Karpas-422 (cell line): ENCODE data around the gene EML6. TPM values are rescaled to one million over a fixed set of nuclear protein-coding genes. Genes with fewer than 3 reads are reported as not detected.
"Not testable (repeated sequence)": the region's sequence is repeated elsewhere in the genome, so short reads cannot be mapped to it uniquely, and the experiment has no call there.

Experiments
- DNase-seq: peaks from one replicate; pipeline ENCODE4 v3.0.0-alpha.2; 2015
- H2AFZ ChIP-seq: fragments of 200-600 bp; sonication (generic); 2 replicates; pipeline ENCODE4 v1.6.1; 2014; ENCODE audit warnings: antibody characterized with exemption, low read length, mixed read lengths
- H3K27ac ChIP-seq: fragments of 200-600 bp; sonication (generic); 2 replicates; pipeline ENCODE4 v1.5.1; 2014; ENCODE audit warnings: mild to moderate bottlenecking, low read length, moderate library complexity
- H3K27me3 ChIP-seq: fragments of 200-600 bp; sonication (generic); 2 replicates; pipeline ENCODE4 v1.6.1; 2014; ENCODE audit warnings: low read length, mixed read lengths
- H3K36me3 ChIP-seq: fragments of 200-600 bp; sonication (generic); 2 replicates; pipeline ENCODE4 v1.6.1; 2014; ENCODE audit warnings: low read length, mixed read lengths; ENCODE audit not compliant: insufficient read depth
- H3K4me1 ChIP-seq: fragments of 200-600 bp; sonication (generic); 2 replicates; pipeline ENCODE4 v1.6.1; 2014; ENCODE audit warnings: mild to moderate bottlenecking, low read length, mixed read lengths
- H3K4me2 ChIP-seq: fragments of 200-600 bp; sonication (generic); 2 replicates; pipeline ENCODE4 v1.6.1; 2014; ENCODE audit warnings: low read length, low read depth, mild to moderate bottlenecking; ENCODE audit not compliant: poor library complexity, severe bottlenecking
- H3K4me3 ChIP-seq: fragments of 200-600 bp; sonication (generic); 2 replicates; pipeline ENCODE4 v1.5.1; 2014; ENCODE audit warnings: mild to moderate bottlenecking, antibody characterized with exemption, low read length, mixed read lengths
- H3K79me2 ChIP-seq: fragments of 200-600 bp; sonication (generic); 2 replicates; pipeline ENCODE4 v1.6.1; 2014; ENCODE audit warnings: mild to moderate bottlenecking, low read length, mixed read lengths
- H3K9ac ChIP-seq: fragments of 200-600 bp; sonication (generic); 2 replicates; pipeline ENCODE4 v1.6.0; 2014; ENCODE audit warnings: low read length
- H3K9me2 ChIP-seq: fragments of 200-600 bp; sonication (generic), shearing (Covaris generic); replicated peaks from 2 replicates; pipeline ENCODE4 v1.6.0; 2014; ENCODE audit warnings: mild to moderate bottlenecking, low read length, moderate library complexity; ENCODE audit not compliant: insufficient read depth
- H3K9me3 ChIP-seq: fragments of 300-700, 200-600 bp; sonication (generic); 2 replicates; pipeline ENCODE4 v1.6.1; 2014; ENCODE audit warnings: low read length, mixed read lengths
- H4K20me1 ChIP-seq: fragments of 200-600 bp; sonication (generic); 2 replicates; pipeline ENCODE4 v1.6.1; 2014; ENCODE audit warnings: mild to moderate bottlenecking, antibody characterized with exemption, low read length, low read depth; ENCODE audit not compliant: insufficient read depth
- total RNA-seq: library from RNA; depleted of rRNA; stranded (reverse); fragments of >200 nt; shearing (Covaris generic); gene quantifications from 2 replicates; pipeline ENCODE4 v1.2.3, GENCODE V29; 2014; ENCODE audit warnings: low replicate concordance

Gene EML6
- total RNA-seq, 1 experiment from 2014 or later, result 187 TPM

DNA sequence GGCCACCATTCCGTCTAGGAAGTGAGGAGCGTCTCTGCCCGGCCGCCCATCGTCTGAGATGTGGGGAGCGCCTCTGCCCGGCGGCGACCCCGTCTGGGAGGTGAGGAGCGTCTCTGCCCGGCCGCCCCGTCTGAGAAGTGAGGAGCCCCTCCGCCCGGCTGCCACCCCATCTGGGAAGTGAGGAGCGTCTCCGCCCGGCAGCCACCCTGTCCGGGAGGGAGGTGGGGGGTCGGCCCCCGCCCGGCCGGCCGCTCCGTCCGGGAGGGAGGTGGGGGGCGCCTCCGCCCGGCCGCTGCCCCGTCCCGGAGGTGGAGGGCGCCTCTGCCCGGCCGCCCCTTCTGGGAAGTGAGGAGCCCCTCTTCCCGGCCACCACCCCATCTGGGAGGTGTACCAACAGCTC is 24.5 kb upstream of the EML6 start:
- not testable (repeated sequence) for H3K27ac ChIP-seq, H3K36me3 ChIP-seq, H3K4me2 ChIP-seq, H2AFZ ChIP-seq, H3K9me3 ChIP-seq, DNase-seq, H3K27me3 ChIP-seq, H4K20me1 ChIP-seq, H3K4me3 ChIP-seq, H3K9ac ChIP-seq, H3K79me2 ChIP-seq, H3K9me2 ChIP-seq, H3K4me1 ChIP-seq

DNA sequence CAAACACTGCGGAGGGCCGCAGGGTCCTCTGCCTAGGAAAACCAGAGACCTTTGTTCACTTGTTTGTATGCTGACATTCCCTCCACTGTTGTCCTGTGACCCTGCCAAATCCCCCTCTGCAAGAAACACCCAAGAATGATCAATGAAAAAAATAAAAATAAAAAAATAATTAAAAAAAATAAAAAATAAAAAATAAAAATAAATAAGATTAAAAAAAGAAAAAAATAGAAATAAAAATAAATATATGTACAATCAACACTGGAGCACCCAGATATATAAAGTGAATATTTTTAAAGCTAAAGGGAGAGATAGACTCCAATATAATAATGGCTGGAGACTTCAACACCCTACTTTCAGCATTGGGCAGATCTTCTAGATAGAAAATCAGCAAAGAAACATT is 23.8 kb upstream of the EML6 start:
- Histone ChIP-seq H3K4me3 (no peak overlapping the region), H4K20me1 (no peaks in the 10 kb centered on the region), H3K27me3 (no peaks in the 10 kb centered on the region), H3K27ac (no peak overlapping the region), H2AFZ (no peak overlapping the region), H3K9me2 (no peaks in the 10 kb centered on the region), H3K36me3 (no peaks in the 10 kb centered on the region), H3K9me3 (no peaks in the 10 kb centered on the region), H3K4me2 (no peak overlapping the region), H3K79me2 (no peaks in the 10 kb centered on the region), H3K4me1 (peaks cover 11% of the 10 kb centered on the region), H3K9ac (no peak overlapping the region)
- no peak for DNase-seq

DNA sequence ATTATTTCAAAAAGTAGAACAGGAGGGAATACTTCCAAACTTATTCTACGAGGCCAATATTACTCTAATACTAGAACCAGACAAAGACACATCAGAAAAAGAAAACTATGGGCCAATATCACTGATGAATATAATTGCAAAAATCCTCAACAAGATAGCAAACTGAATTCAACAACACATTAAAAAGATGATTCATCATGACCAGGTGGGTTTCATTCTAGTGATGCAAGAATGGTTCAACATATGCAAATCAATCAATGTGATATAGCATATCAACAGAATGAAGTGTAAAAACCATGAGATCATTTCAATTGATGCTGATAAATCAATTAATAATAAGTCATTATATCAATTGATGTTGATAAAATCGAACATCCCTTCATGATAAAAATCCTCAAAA is 22.4 kb upstream of the EML6 start:
- no peaks in the 10 kb centered on the region for H3K27me3 ChIP-seq
- no peak overlapping the region; the same call in 1 of the 2 replicates for H2AFZ ChIP-seq
- H3K9ac ChIP-seq, result no peak overlapping the region
- H3K4me2 ChIP-seq, result no peak overlapping the region
- H4K20me1 ChIP-seq, result no peaks in the 10 kb centered on the region
- no peaks in the 10 kb centered on the region for H3K9me2 ChIP-seq
- no peak overlapping the region for H3K27ac ChIP-seq
- no peak for DNase-seq
- H3K4me3 ChIP-seq, result no peak overlapping the region
- peaks cover 15% of the 10 kb centered on the region for H3K4me1 ChIP-seq
- H3K36me3 ChIP-seq, result no peaks in the 10 kb centered on the region
- no peaks in the 10 kb centered on the region for H3K79me2 ChIP-seq
- no peaks in the 10 kb centered on the region for H3K9me3 ChIP-seq

DNA sequence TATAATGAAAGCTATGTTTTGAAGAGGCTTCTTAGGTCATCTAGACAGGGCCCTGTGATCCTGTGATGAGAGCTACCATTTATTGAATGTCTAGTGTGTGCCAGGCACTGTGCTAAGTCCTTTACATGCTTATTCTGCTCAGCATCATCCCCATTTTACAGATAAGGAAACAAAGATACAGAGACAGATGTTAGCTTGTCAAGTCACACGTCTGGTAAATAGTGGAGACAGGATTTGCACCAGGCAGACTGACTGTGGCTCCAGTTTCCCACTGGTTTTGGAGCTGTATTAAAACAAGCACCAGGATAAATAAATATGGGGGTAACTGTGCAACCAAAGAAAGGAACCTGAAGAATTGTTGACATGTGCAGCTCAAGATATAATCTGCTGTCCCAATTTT is 19.2 kb upstream of the EML6 start:
- H3K27ac ChIP-seq, result peak overlapping the region; percentile 35; the same call in 1 of the 2 replicates
- no peaks in the 10 kb centered on the region for H3K27me3 ChIP-seq
- H3K36me3 ChIP-seq, result no peaks in the 10 kb centered on the region
- no peaks in the 10 kb centered on the region for H3K79me2 ChIP-seq
- no peaks in the 10 kb centered on the region for H3K9me3 ChIP-seq
- no peak overlapping the region for H3K4me2 ChIP-seq
- no peaks in the 10 kb centered on the region for H4K20me1 ChIP-seq
- H3K4me1 ChIP-seq, result peaks cover 29% of the 10 kb centered on the region
- H3K9me2 ChIP-seq, result no peaks in the 10 kb centered on the region
- H3K9ac ChIP-seq, result no peak overlapping the region
- H2AFZ ChIP-seq, result peak overlapping the region; percentile 37; the same call in 1 of the 2 replicates
- H3K4me3 ChIP-seq, result no peak overlapping the region
- no peak for DNase-seq

DNA sequence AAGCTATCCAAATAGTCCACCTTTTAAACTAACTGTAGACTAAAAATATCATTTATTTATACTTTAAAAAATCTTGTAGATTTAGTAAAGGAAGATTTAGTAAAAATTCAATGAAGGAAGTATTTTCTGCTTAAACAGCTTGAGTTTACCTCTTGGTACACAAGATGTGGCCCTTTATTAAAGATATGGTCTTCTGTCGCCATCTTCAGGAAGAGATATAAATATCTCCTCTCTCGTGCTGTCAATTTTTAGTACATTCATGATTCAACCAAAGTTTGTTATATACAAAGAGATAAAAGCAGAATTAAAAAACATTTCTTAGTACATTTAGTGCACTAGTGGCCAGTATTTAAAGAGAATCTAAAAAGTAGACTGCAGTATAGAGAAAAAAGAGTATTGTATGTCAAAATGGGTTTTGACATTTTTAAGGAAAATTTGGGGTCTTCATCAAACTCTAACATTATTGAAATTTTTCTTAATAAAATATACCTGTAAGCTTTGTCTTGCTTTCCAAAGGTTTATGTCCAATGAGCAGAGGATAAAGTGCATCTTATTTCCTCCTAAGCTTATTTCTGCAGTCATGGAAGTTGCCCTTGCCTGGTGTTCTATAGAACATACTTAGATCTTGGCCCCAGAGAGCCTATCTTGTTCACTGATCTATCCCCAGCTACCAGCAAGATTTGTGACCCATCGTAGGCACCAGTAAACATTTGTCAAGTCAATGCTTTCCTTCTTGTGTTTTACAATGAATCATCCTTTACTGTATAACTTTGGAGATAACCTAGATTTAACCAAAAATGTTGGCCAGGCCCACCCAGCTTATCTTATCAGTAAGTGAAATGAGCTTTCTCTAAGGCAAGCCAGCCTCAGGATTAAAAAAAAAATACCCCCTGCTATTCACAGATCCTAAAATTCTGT is 18.5 kb upstream of the EML6 start:
- H3K9me3 ChIP-seq, result no peaks in the 10 kb centered on the region
- H2AFZ ChIP-seq, result peak overlapping the region; percentile 47; the same call in 1 of the 2 replicates

DNA sequence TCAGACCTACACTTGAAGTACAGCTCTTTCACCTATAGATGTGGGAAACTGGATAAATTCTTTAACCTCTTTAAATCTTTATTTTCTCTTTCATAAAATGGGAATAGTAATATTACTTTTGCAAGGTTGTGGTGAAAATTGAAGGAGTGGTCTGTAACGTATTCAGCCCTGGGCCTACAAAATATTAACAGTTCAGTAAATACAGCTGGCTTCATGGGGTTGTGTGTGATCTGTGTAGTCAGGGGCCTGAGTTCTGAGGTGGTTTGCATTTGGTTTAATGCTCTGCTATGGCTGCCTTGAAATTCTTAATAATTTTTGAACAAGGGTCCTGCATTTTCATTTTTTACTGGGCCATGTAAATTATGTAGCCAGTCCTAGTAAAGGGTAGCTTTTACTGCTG is 16.8 kb upstream of the EML6 start:
- Histone ChIP-seq H3K36me3 (no peaks in the 10 kb centered on the region), H3K9me2 (no peaks in the 10 kb centered on the region), H3K79me2 (no peaks in the 10 kb centered on the region), H2AFZ (no peak overlapping the region), H4K20me1 (no peaks in the 10 kb centered on the region), H3K4me2 (no peak overlapping the region), H3K27ac (no peak overlapping the region), H3K4me1 (peaks cover 38% of the 10 kb centered on the region), H3K27me3 (no peaks in the 10 kb centered on the region), H3K9ac (no peak overlapping the region), H3K4me3 (no peak overlapping the region), H3K9me3 (no peaks in the 10 kb centered on the region)
- DNase-seq, result no peak

More for the DNA sequence above, 18.5 kb upstream of the EML6 start:
- Histone ChIP-seq H3K9ac (no peak overlapping the region), H3K9me2 (no peaks in the 10 kb centered on the region), H3K27ac (peak overlapping the region; percentile 35; the same call in 1 of the 2 replicates), H3K4me3 (no peak overlapping the region), H3K27me3 (no peaks in the 10 kb centered on the region), H3K36me3 (no peaks in the 10 kb centered on the region), H3K4me1 (peaks cover 35% of the 10 kb centered on the region), H4K20me1 (no peaks in the 10 kb centered on the region), H3K4me2 (no peak overlapping the region), H3K79me2 (no peaks in the 10 kb centered on the region)
- DNase-seq, result peak; percentile 88

DNA sequence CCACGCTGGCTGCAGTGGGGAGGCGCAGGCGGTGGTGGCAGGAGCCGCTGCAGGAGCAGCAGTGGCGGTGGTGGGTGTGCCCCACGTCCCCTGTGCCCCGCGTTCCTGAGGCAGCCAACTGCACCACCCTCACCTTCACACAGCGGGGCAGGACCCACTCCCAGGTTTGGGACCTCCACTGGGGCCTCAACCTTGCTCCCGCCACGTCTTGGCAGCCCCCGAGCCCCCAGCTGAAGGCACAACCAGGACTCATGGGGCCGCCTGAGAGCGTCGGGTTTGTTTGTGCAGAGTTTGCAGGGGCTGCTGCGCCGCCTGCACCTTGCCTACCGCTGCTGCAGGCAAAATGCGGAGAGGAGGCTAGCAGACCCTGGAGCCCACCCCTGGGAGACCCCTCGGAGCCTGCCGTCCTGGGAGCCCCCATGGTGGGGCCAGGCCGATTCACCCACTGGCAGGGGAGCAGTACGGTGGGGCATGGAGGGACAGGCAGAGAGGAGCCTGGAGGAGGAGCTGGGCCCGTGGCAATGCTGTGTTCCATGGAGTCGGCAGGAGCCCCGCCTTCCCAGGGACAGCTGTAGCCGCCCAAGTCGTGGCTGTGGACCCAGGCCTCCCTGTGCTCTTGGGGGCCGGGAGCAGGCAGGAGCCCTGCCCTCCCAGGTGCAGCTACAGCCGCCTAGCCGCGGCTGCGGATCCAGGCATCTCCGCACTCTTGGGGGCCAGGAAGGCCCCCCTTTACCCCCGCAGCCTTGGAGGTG is 14.7 kb upstream of the EML6 start:
- peaks cover 49% of the 10 kb centered on the region for H3K4me1 ChIP-seq
- peak overlapping the region; percentile 91 for H2AFZ ChIP-seq
- H3K4me2 ChIP-seq, result peak overlapping the region; percentile 90
- no peaks in the 10 kb centered on the region for H3K9me3 ChIP-seq
- H3K36me3 ChIP-seq, result no peaks in the 10 kb centered on the region
- peak; percentile 75 for DNase-seq
- H3K27ac ChIP-seq, result no peak overlapping the region
- peak overlapping the region; percentile 71 for H3K4me3 ChIP-seq
- no peaks in the 10 kb centered on the region for H3K9me2 ChIP-seq
- peak overlapping the region; percentile 69 for H3K9ac ChIP-seq
- H3K27me3 ChIP-seq, result no peaks in the 10 kb centered on the region
- H4K20me1 ChIP-seq, result no peaks in the 10 kb centered on the region
- H3K79me2 ChIP-seq, result no peaks in the 10 kb centered on the region

DNA sequence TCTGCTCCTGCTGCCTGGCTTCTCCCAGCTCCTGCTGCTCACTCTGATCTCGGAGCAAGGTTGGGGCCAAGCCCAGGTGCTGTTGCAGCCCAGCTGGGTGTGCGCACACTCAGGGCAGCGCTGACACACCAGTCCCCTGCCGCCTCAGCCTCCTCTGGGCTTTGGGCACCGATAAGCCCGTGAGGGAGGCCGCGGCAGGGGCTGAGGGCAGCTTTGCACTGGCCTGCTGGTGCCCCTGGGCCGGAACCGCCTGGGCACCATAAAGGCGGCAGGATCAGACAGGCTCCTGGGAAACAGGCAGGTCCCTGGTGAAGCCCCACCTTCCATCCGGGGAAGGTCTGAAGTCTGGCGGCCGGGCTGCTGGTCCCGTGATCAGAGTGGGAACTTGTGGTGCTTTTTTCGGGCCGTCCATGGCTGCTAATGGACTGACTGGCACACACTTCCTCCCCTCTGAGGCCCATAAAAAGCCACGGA is 14.1 kb upstream of the EML6 start:
- Histone ChIP-seq H3K4me3 (peak overlapping the region; percentile 71), H3K36me3 (no peaks in the 10 kb centered on the region), H3K4me2 (peak overlapping the region; percentile 90), H3K9me3 (no peaks in the 10 kb centered on the region), H3K9ac (peak overlapping the region; percentile 69), H3K79me2 (no peaks in the 10 kb centered on the region), H3K27ac (no peak overlapping the region), H4K20me1 (no peaks in the 10 kb centered on the region), H3K4me1 (peaks cover 45% of the 10 kb centered on the region), H3K27me3 (no peaks in the 10 kb centered on the region), H2AFZ (peak overlapping the region; percentile 91), H3K9me2 (no peaks in the 10 kb centered on the region)
- DNase-seq, result no peak
